Measurements from ENCODE around the gene CUL3.

DNA sequence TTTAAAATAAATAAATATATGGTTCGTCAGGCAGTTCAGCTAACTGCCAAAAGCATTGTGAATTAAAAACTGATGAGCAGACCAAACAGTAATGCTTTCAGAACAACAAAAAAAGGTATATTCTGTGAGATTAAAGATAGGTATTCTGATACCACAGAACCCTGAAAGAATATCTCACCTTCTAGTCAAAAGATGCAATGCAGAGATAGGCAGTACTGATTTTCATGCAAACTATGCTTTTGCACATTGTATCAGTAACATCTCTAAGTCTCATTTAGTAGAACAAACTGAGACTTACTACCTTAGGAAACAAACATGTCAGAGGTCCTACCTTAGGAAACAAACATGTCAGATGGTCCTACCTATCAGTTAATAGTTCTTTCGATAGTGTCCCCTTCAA lies 32.4 kb downstream of the CUL3 start:
- TF ChIP-seq, protein P1, sequence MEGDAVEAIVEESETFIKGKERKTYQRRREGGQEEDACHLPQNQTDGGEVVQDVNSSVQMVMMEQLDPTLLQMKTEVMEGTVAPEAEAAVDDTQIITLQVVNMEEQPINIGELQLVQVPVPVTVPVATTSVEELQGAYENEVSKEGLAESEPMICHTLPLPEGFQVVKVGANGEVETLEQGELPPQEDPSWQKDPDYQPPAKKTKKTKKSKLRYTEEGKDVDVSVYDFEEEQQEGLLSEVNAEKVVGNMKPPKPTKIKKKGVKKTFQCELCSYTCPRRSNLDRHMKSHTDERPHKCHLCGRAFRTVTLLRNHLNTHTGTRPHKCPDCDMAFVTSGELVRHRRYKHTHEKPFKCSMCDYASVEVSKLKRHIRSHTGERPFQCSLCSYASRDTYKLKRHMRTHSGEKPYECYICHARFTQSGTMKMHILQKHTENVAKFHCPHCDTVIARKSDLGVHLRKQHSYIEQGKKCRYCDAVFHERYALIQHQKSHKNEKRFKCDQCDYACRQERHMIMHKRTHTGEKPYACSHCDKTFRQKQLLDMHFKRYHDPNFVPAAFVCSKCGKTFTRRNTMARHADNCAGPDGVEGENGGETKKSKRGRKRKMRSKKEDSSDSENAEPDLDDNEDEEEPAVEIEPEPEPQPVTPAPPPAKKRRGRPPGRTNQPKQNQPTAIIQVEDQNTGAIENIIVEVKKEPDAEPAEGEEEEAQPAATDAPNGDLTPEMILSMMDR (IDR thresholded peaks at IDR 0.05; ENCODE audit: insufficient read depth, low read depth, low read length), result no peak
- no peak for TF ChIP-seq EZH2 (IDR thresholded peaks at IDR 0.05; ENCODE audit: insufficient read depth, low read length)

Measured in astrocyte (in vitro differentiated cells and primary cell).